GM18873 (cell line): ENCODE measurements around the gene TRNAU1AP.

ENCODE experiments used
- ATAC-seq: cut with Tn5 transposase; IDR thresholded peaks from one replicate; pipeline ENCODE4 v1.9.1; 2021; ENCODE audit warnings: mild to moderate bottlenecking, moderate library complexity, moderate number of reproducible peaks; ENCODE audit not compliant: unreplicated experiment, low FRiP score

TRNAU1AP gene

GRCh38 chr1:28602536-28603439, 49.9 kb downstream of the TRNAU1AP start:
- ATAC-seq, result no peak

- ATAC-seq, result no peak
These were observed 51.5 kb downstream of the TRNAU1AP start for GRCh38 chr1:28604411-28604810.

DNA sequence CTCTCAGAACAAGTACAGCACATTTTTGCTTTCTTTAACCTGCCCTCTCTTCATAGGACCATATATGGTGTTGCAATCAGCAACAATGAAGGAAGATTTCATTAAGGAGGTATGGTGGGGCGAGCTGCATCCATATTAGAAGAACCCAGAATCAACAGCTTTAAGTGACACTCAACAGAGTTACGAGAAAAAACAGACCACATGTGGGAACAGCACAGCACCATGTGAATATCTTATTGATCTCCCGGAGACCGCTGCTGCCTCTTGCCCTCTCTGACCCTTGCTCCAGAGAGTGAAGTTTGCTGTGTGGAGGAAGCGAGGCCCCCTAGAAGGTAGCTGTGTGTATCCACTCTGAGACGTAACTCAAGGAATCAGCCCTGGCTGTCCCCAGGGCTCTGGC, 52.1 kb downstream of the TRNAU1AP start:
- ATAC-seq, result no peak

DNA sequence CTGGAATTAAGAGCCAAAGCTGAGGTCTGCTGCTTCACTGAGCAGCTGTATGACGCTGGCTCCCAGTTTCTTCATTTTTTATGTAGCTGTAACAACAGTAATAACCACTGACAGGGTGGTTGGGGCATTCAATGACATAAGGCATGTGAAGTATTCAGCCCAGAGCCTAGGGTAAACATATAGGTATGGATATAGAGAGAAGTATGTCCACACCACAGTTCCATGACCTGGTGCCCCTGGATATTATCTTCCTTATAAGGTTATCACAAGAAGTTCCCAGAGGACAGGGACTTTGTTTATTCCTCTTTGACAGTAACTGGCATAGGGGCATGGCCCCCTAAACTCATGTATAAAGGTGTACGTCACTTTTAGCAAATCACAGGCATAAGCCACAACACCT, 53.9 kb downstream of the TRNAU1AP start:
- ATAC-seq, result no peak

DNA sequence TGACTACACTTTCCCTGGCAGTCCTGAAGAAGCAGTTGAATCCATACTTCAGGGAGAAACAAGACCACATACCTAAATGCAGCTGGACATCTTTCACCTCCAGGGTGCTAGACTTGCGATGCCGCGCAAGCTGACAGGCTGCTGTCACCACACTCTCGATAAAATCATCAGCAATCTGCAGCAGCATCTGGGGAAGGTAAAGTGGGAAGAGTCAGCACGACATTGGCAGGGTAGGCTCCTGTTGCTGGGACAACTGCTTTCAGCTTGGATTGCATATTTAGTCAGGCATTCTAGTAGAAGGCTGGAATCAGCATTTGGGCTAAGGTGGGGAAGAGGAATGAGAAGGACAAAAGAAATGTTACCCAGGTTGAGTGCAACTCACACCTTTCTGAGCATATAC, 60.3 kb downstream of the TRNAU1AP start:
- ATAC-seq, result no peak
